A673 (cell line): ENCODE measurements around the gene FAM89A.

ENCODE experiments used
- CTCF ChIP-seq: fragments of 300-800, 200-600 bp; sonication (generic); conservative IDR thresholded peaks from 2 replicates; pipeline ENCODE4 v1.5.1; 2017; ENCODE audit warnings: low read depth, mild to moderate bottlenecking, antibody characterized with exemption, low read length, moderate library complexity, mixed read lengths
- EZH2 ChIP-seq: fragments of 200-600 bp; sonication (generic); IDR thresholded peaks from 2 replicates; pipeline ENCODE4 v1.6.1; 2017; ENCODE audit warnings: borderline replicate concordance, low read depth, mild to moderate bottlenecking, mixed read lengths, antibody characterized with exemption, low read length; ENCODE audit not compliant: poor library complexity, severe bottlenecking

DNA sequence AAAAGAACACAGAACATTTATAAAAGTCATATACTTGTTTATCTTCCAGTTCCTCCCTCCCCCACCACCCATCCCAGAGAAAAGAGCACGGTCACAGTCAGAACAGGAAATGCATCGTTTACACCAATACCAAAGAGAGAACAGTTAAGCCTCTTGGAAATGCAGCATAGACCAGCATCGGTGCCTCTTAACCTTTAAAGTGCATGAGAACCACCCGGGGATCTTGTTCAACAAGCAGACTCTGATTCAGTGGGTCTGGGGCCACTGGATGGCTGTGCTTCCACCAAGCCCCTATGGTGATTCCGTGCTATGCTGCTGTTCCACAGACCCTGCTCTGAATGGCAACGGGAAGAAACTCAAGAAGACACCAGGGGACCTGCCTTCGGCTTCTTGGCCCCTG lies 19.2 kb downstream of the FAM89A start:
- TF ChIP-seq CTCF (no peak), EZH2 (no peak)
